GM10847 (cell line): ENCODE results near the gene LRRC32.

ENCODE experiments used
- POLR2A ChIP-seq: IDR thresholded peaks from 2 replicates; pipeline ENCODE4 v1.6.1; 2011; ENCODE audit not compliant: insufficient read length; ENCODE audit errors: extremely low read depth

Gene LRRC32

DNA sequence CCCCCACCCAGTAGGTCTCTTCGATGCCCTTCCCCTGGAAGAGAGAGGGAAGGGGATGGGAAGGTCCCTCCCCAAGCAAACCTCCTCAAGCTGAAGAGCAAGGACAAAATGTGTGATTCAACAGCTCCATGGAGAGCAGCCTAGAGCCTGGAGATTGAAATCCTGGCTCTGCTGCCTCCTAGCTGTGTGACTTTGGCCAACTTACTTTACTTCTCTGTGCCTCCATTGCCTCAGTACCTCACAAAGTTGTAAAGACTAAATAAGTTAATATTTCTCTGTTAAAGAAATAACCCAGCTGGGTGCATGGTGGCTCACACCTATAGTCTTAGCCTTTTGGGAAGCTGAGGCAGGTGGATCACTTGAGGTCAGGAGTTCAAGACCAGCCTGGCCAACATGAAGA, 21.1 kb upstream of the LRRC32 start:
- TF ChIP-seq POLR2A = no peak

GRCh38 chr11:76690736-76691135, 20.2 kb upstream of the LRRC32 start:
- TF ChIP-seq POLR2A = no peak

GRCh38 chr11:76689313-76690260, 19.0 kb upstream of the LRRC32 start:
- TF ChIP-seq POLR2A = no peak

DNA sequence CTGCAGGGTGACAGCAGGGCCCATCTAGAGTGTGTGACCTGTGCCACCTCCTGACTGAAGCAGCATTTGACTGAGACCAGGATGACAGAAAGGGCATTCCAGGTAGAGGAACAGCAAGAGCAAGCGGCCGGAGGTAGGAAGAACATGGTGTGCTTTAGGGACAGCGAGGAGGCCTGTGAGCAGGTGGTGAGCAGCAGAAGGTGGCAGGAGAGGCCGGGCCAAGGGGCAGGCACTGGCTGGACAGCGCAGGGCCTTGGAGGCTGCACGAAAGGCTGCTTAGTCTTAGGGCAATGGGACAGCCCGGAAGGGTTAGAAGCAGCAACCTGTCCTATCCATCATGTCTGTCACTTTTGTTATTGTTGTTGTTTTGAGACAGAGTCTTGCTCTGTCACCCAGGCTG, 17.6 kb upstream of the LRRC32 start:
- TF ChIP-seq POLR2A = no peak

- no peak for TF ChIP-seq POLR2A
Observed at GRCh38 chr11:76686261-76687079, 15.9 kb upstream of the LRRC32 start.

DNA sequence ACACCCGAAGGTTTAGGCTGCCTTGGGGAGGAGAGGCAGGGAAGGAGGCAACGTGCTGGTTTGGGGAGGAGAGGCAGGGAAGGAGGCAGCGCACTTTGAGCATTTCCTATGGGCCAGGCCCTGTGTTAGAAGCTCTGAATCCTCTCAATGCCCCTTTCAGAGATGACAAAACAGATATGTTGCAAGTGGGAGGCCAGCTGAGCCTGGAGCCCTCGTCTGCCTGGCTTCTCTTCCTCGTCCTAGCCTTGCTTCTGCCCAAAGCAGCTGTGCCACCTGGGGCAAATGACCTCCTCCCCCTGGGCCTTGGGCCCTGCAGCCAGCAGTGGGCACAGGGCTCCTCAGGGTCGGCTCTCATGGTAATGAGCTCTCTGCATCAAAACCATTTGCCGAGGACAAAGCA, 15.3 kb upstream of the LRRC32 start:
- TF ChIP-seq POLR2A = no peak

GRCh38 chr11:76685237-76685636, 14.7 kb upstream of the LRRC32 start:
- no peak for TF ChIP-seq POLR2A

DNA sequence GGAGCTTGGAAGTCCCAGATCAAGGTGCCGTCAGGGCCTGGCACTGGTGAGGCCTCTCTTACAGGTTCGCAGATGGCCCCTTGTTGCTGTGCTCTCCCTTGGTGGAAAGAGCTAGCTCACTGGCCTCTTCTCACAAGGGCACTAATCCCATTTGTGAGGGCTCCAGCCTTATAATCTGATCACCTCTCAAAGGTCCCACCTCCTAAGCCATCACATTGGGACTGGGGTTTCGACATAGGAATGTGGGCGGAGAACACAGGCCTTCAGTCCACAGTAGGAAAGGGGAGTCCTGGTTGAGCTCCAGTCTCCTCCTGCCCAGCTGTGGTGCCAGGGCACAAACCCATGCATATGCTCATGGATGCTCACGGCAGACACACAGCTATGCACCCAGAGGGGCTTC, 14.0 kb upstream of the LRRC32 start:
- TF ChIP-seq POLR2A = no peak

DNA sequence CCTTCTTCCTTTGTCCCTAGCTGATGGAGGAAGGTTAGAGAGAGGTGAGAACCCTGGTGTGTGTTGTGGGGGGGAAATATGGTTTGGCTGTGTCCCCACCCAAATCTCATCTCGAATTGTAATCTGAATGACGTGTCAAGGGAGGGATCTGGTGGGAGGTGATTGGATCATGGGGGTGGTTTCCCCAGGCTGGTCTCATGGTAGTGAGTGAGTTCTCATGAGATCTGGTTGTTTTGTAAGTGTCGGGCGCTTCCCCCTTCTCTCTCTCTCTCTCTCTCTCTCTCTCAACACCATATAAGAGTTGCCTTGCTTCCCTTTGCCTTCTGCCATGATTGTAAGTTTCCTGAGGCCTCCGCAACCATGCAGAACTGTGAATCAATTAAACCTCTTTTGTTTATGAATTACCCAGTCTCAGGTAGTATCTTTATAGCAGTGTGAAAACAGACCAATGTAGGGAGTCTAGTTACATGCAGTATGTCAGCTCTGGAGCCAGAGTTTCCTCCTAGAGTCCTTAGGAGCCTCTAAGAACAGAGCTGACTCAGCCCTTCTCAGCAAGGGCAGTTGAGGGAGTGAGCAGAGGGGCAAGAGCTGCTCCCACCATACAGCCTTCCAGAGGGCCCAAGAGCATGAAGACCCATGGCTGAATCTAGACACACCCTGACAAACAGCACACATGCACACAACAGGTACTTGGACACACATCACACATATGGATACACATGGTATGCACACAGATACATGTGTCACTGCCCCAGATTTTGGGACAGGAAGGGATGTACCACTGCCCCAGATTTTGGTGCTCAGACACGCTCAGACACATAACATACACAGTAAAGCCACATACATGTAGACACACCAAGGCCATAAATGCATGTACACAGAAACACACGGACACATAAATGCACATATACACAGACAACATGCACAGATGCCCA, 12.9 kb upstream of the LRRC32 start:
- TF ChIP-seq POLR2A = no peak

DNA sequence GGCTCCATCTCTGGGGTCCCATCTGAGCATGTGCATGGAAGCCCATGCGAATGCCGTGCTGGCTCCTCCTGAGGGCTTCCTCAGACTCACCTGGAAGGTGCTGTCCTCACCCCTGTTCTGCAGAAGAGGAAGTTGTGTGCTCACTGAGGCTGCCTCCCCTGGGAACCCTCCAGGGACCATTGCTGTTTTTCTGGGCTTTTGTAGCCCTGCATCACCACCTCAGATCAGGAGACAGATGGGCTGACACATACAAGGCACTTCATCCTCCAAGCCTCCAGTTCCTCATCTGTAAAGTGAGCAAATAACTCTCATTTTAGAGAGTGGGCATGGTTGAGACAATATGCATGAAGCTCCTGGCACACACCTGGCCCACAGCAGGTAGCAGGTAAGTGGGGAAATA, 12.1 kb upstream of the LRRC32 start:
- no peak for TF ChIP-seq POLR2A

DNA sequence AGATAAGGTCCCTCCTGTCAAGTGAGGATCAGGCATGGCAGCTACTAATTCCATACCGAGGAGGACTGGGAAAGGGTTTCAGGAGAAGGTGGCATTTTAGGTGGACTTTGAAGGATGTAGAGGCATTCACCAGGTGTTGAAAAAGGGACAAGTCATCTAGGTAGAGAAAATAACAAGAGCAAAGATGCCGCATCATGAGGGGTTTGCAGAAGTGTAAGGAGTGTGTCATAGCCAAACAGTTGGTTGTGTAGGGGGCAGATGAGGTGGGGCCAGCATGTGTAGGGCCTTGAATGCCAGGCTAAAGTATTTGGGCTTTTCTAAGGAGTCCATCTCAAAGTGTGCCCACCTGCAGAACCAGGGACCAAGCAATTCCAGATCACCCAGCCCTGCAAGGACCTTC, 11.6 kb upstream of the LRRC32 start:
- TF ChIP-seq POLR2A = no peak

GRCh38 chr11:76680518-76681425, 10.2 kb upstream of the LRRC32 start:
- no peak for TF ChIP-seq POLR2A

DNA sequence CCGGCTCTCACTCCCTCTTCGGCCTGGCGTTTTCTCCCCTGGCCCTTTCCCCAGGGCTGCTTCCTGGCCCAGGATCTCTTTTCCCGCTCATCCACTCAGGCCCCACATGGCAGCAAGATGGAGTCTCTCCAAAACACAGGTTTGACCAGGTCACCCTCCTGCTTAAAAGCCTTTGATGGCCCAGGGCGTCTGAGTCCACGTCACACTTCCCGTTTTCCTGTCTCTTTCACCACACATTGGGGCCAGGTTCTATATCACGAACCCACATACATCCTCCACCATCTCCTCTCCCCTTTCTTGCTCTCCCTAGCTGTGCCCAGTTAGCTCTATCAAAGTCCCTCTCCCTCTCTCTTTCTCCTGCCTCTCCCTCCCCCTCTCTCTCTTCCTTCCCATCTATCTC, 7.8 kb upstream of the LRRC32 start:
- no peak for TF ChIP-seq POLR2A

DNA sequence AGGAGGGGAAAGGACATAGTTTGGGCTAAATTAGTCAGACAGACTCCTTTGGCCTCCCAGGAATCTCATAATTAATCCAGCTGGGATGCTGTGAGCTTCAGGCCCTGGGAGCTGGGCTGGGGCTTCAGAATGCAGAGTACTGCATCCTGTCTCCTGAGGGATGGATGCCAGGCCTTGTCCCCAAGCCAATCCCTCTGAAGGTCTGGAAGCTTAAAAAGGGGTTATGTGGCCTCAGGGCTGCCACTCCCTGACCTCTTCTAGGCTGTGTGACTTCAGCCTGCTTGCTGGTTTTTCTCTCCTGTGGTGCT, 6.9 kb upstream of the LRRC32 start:
- TF ChIP-seq POLR2A = no peak
